ENCODE measurements around the gene USP49. TPM values are rescaled to one million over a fixed set of nuclear protein-coding genes. Genes with fewer than 3 reads are reported as not detected.

USP49 gene
- total and polyA plus RNA-seq, 2 of the 13 experiments (the other 11 are each of a cell fraction or from before 2014, with no cell fraction given): 2.9 to 4.3 TPM

DNA sequence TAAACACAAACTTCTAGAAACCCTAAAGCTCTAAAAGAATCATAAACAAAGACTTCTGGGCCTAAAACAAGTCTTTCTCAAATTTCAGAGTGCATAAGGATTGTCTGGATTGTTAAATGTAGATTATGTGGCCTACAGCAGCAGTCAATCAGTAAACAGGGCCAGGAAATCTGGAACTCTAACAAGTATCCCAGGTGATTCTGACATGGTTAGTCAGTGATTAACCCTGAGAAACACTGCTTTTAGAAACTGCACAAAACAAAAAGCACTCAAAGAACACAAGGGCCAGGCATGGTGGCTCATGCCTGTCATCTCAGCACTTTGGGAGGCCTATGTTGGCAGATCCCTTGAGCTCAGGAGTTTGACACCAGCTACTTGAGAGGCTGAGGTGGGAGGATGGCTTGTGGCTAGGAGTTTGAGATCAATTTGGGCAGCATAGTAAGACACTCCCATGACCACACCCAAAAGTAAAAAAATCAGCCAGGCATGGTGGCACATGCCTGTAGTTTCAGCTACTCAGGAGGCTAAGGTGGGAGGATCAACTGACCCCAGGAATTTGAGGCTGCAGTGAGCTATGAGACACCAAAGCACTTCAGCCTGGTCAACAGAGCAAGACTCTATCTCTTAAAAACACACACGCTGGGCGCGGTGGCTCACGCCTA lies 19.8 kb upstream of the USP49 start (continued):
- TF ChIP-seq ZNF276 (CRISPR knock-in tag; IDR thresholded peaks at IDR 0.05; ENCODE audit: low read depth) (no peak), FOXK1 (CRISPR knock-in tag; IDR thresholded peaks at IDR 0.05; ENCODE audit: borderline replicate concordance, low read depth) (no peak), RXRA (CRISPR knock-in tag; IDR thresholded peaks at IDR 0.05) (no peak), HNF4G (IDR thresholded peaks at IDR 0.05; ENCODE audit: borderline replicate concordance, low read depth, low read length) (no peak), HNF4G (CRISPR knock-in tag; IDR thresholded peaks at IDR 0.05; ENCODE audit: borderline replicate concordance, low read depth) (no peak), CREB1 (IDR thresholded peaks at IDR 0.05) (no peak), CREB1 (CRISPR knock-in tag; IDR thresholded peaks at IDR 0.05) (no peak), ZNF619 (CRISPR knock-in tag; IDR thresholded peaks at IDR 0.05) (no peak)

DNA sequence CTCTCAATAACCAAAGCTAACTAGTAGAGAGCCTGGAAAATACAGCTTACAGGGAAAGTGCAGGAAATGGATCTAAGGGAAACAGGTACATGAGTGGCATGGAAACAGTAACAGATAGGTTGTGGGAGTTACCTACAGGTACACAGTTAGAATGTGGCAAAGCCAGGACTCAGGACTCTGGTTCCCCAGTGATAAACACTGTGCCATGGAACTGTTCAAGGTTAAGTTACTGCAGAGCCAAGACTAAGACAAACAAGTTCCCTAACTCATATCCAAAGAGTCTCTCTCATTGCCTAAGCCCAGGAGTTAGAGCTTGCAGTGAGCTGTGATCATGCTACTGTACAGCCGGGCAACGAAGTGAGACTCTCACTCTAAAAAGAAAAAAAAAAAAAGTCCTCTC lies 19.2 kb upstream of the USP49 start:
- no peaks in the 10 kb centered on the region; the same call in 1 of the 2 replicates for H4K20me1 ChIP-seq (ENCODE audit: insufficient read depth, low read length)
- no peak overlapping the region for H3K9ac ChIP-seq (ENCODE audit: insufficient read depth, low read depth, low read length)
- H2AFZ ChIP-seq (ENCODE audit: low read length): no peak overlapping the region
- no peak overlapping the region for H3K4me2 ChIP-seq (ENCODE audit: low read depth, low read length)
- no peak overlapping the region for H3K27ac ChIP-seq (ENCODE audit: extremely low read length, insufficient read depth, low read length)
- DNase-seq (ENCODE audit: low spot score) (no peak), ATAC-seq (no peak), FAIRE-seq (no peak)
- H3K27me3 ChIP-seq (ENCODE audit: control insufficient read depth in 1 of 2, insufficient read depth in 2 of 2, low read length in 2 of 2): no peaks in the 10 kb centered on the region
- in situ Hi-C loops (cut with HindIII; ENCODE audit: extremely low pct_ligation_motif_present, low pct_unique_long_range_greater_than_20kb): no loop called here
- CTCF ChIA-PET (ENCODE audit: low intra/inter-chr PET ratio, low total read pairs): no interaction called here
- peaks cover 4% of the 10 kb centered on the region for H3K4me1 ChIP-seq (ENCODE audit: insufficient read depth, low read length)
- 94% methylated on average over 2 of the region's 2 CpGs for WGBS (ENCODE audit: low lambda C conversion rate)
- peaks cover 19 to 54% of the 10 kb centered on the region in 2 experiments for H3K36me3 ChIP-seq (replicated peaks in 1 of 2; ENCODE audit: control insufficient read depth in 1 of 2, insufficient read depth in 2 of 2, low read length in 2 of 2)
- intact Hi-C loops (cut with micrococcal nuclease; ENCODE audit: unreplicated experiment): no loop called here
- no peak overlapping the region for H3K4me3 ChIP-seq (replicated peaks in 1 of 3; ENCODE audit: insufficient read depth in 1 of 3, low read depth in 2 of 3, low read length in 3 of 3)
- POLR2A ChIA-PET: no interaction called here
- BruUV-seq (replicated peaks): no TSS peak
- H3K79me2 ChIP-seq (ENCODE audit: insufficient read depth, low read length): peaks cover 18% of the 10 kb centered on the region
- H3K9me3 ChIP-seq (ENCODE audit: low read length): no peaks in the 10 kb centered on the region
- no peak for TF ChIP-seq KMT2B (CRISPR knock-in tag; IDR thresholded peaks at IDR 0.05)
- TF ChIP-seq NCOR1 (IDR thresholded peaks at IDR 0.05; ENCODE audit: borderline replicate concordance, low read length): no peak
- no peak for TF ChIP-seq ZNF672 (CRISPR knock-in tag; IDR thresholded peaks at IDR 0.05)
- no peak for TF ChIP-seq ZNF224 (CRISPR knock-in tag; IDR thresholded peaks at IDR 0.05)
- no peak for TF ChIP-seq THAP9 (CRISPR knock-in tag; IDR thresholded peaks at IDR 0.05; ENCODE audit: borderline replicate concordance)
- no peak for TF ChIP-seq MAFF (IDR thresholded peaks at IDR 0.05; ENCODE audit: low read depth, low read length)
- TF ChIP-seq ETV5 (CRISPR knock-in tag; IDR thresholded peaks at IDR 0.05; ENCODE audit: borderline replicate concordance): no peak
- no peak for TF ChIP-seq ZNF383 (CRISPR knock-in tag; IDR thresholded peaks at IDR 0.05; ENCODE audit: borderline replicate concordance)
- TF ChIP-seq KLF16 (CRISPR knock-in tag; IDR thresholded peaks at IDR 0.05): no peak
- TF ChIP-seq PCBP1 (IDR thresholded peaks at IDR 0.05; ENCODE audit: borderline replicate concordance, low read depth, low read length): no peak
- no peak for TF ChIP-seq NR2C2 (CRISPR knock-in tag; IDR thresholded peaks at IDR 0.05; ENCODE audit: borderline replicate concordance)
- no peak for TF ChIP-seq RCOR2 (CRISPR knock-in tag; IDR thresholded peaks at IDR 0.05)
- no peak for TF ChIP-seq ZNF749 (CRISPR knock-in tag; IDR thresholded peaks at IDR 0.05; ENCODE audit: borderline replicate concordance)
